AG20443 (cell line): ENCODE measurements around the gene KRTAP5-10.
"Not testable (repeated sequence)": the region's sequence is repeated elsewhere in the genome, so short reads cannot be mapped to it uniquely, and the experiment has no call there.

Experiments used
- DNase-seq: peaks from one replicate; pipeline ENCODE4 v3.0.0; 2012; ENCODE audit warnings: low spot score, mixed read lengths

KRTAP5-10 gene

GRCh38 chr11:71611218-71611910, 46.0 kb downstream of the KRTAP5-10 start:
- not testable (repeated sequence) for DNase-seq

- not testable (repeated sequence) for DNase-seq
These were observed 48.6 kb downstream of the KRTAP5-10 start for GRCh38 chr11:71613931-71614330.

GRCh38 chr11:71614366-71614917, 49.1 kb downstream of the KRTAP5-10 start:
- not testable (repeated sequence) for DNase-seq

- not testable (repeated sequence) for DNase-seq
These were observed 49.6 kb downstream of the KRTAP5-10 start for GRCh38 chr11:71615003-71615402.
